IMR-90 (cell line): Measurements from ENCODE around the gene DAND5. TPM values are rescaled to one million over a fixed set of nuclear protein-coding genes. Genes with fewer than 3 reads are reported as not detected.
A peak's percentile ranks its signal among the peaks of the same experiment; 100 is the strongest.

Experiments
- ATAC-seq: fragments of 200-7000 bp; cut with Tn5 transposase; 2 replicates; pipeline ENCODE4 v1.9.1; 2020; ENCODE audit warnings: low read depth, mild to moderate bottlenecking, moderate library complexity
- BruUV-seq: library from RNA; stranded (reverse); fragments of 400-500 nt; replicated peaks from 2 replicates; lab custom pipeline; 2021; lab: Mats Ljungman, UMichigan
- CTCF ChIA-PET: fragments of 300-600 bp; formaldehyde crosslinking; extraction: SDS; loops from one replicate; lab custom pipeline; 2021; ENCODE audit warnings: antibody characterized with exemption; lab: Yijun Ruan, JAX
- POLR2A ChIA-PET: fragments of 300-600 bp; sonication (Branson Sonifier 250); formaldehyde crosslinking; loops from one replicate; lab custom pipeline; 2022; ENCODE audit warnings: antibody characterized with exemption; ENCODE audit not compliant: unreplicated experiment; lab: Charles Lee
- DNase-seq: peaks from one replicate; pipeline ENCODE4 v3.0.0; 2013
- H2AFZ ChIP-seq: replicated peaks from 2 replicates; pipeline ENCODE3; 2013; ENCODE audit warnings: low read length, mild to moderate bottlenecking; ENCODE audit not compliant: poor library complexity
- H2AK5ac ChIP-seq: 2 replicates; pipeline ENCODE4 v1.6.1; 2013; ENCODE audit warnings: low read depth, low read length, inconsistent platforms
- H2AK9ac ChIP-seq: replicated peaks from 2 replicates; pipeline ENCODE3; 2013; ENCODE audit warnings: mild to moderate bottlenecking, low read depth, low read length, moderate library complexity; ENCODE audit not compliant: poor library complexity
- H2BK120ac ChIP-seq: 2 replicates; pipeline ENCODE4 v1.6.1; 2013; ENCODE audit warnings: low read depth, low read length, inconsistent platforms
- H2BK15ac ChIP-seq: 3 replicates; pipeline ENCODE4 v1.6.1; 2013; ENCODE audit warnings: low read depth, low read length, inconsistent platforms
- H2BK20ac ChIP-seq: 2 replicates; pipeline ENCODE4 v1.6.1; 2013; ENCODE audit warnings: low read depth, mild to moderate bottlenecking, inconsistent platforms, low read length, moderate library complexity
- H2BK5ac ChIP-seq: 2 replicates; pipeline ENCODE4 v1.6.1; 2013; ENCODE audit warnings: mild to moderate bottlenecking, low read depth, low read length, inconsistent platforms; ENCODE audit not compliant: poor library complexity, severe bottlenecking
- H3K14ac ChIP-seq: replicated peaks from 2 replicates; pipeline ENCODE4 v1.6.1; 2013; ENCODE audit warnings: low read depth, low read length, inconsistent platforms
- H3K18ac ChIP-seq: 2 replicates; pipeline ENCODE4 v1.6.1; 2013; ENCODE audit warnings: low read depth, low read length, control low read depth
- H3K23ac ChIP-seq: 2 replicates; pipeline ENCODE4 v1.6.1; 2013; ENCODE audit warnings: low read depth, low read length, inconsistent platforms
- H3K27ac ChIP-seq: 2 replicates; pipeline ENCODE4 v1.5.1; 2013; ENCODE audit warnings: mild to moderate bottlenecking, control low read depth, low read length; ENCODE audit not compliant: insufficient read depth
- H3K27me3 ChIP-seq: 2 replicates; pipeline ENCODE4 v1.6.1; 2013; ENCODE audit warnings: low read length; ENCODE audit not compliant: control insufficient read depth, insufficient read depth
- H3K36me3 ChIP-seq: 2 replicates; pipeline ENCODE4 v1.6.1; 2013; ENCODE audit warnings: low read length, mixed read lengths; ENCODE audit not compliant: control insufficient read depth, insufficient read depth
- H3K4ac ChIP-seq: 2 replicates; pipeline ENCODE4 v1.6.1; 2013; ENCODE audit warnings: low read depth, low read length, inconsistent platforms
- H3K4me1 ChIP-seq: 2 replicates; pipeline ENCODE4 v1.6.1; 2013; ENCODE audit warnings: low read length, mixed read lengths; ENCODE audit not compliant: control insufficient read depth, insufficient read depth
- H3K4me2 ChIP-seq: 2 replicates; pipeline ENCODE4 v1.6.1; 2013; ENCODE audit warnings: low read depth, mild to moderate bottlenecking, control low read depth, low read length, moderate library complexity
- H3K4me3 ChIP-seq: 2 replicates; pipeline ENCODE4 v1.5.1; 2013; ENCODE audit warnings: low read depth, mild to moderate bottlenecking, control low read depth, low read length, moderate library complexity; ENCODE audit not compliant: insufficient read depth
- H3K56ac ChIP-seq: 2 replicates; pipeline ENCODE4 v1.6.1; 2013; ENCODE audit warnings: low read length, inconsistent platforms; ENCODE audit not compliant: insufficient read depth; ENCODE audit errors: extremely low read depth
- H3K79me1 ChIP-seq, 2 experiments: 2 replicates each; pipeline ENCODE4 v1.6.1; 2013; ENCODE audit warnings: low read length in 2 of 2, inconsistent platforms in 1 of 2, low read depth in 1 of 2
- H3K9ac ChIP-seq: 2 replicates; pipeline ENCODE4 v1.6.1; 2013; ENCODE audit warnings: low read depth, low read length, control low read depth
- H3K9me1 ChIP-seq: 2 replicates; pipeline ENCODE4 v1.6.1; 2013; ENCODE audit warnings: low read length, inconsistent platforms; ENCODE audit not compliant: insufficient read depth
- H3K9me3 ChIP-seq: 2 replicates; pipeline ENCODE4 v1.6.1; 2013; ENCODE audit warnings: low read length; ENCODE audit not compliant: control insufficient read depth, insufficient read depth
- H4K20me1 ChIP-seq: 2 replicates; pipeline ENCODE4 v1.6.1; 2013; ENCODE audit warnings: low read length, inconsistent platforms; ENCODE audit not compliant: insufficient read depth
- H4K5ac ChIP-seq: 2 replicates; pipeline ENCODE4 v1.6.1; 2013; ENCODE audit warnings: mild to moderate bottlenecking, low read depth, low read length, control low read depth
- H4K8ac ChIP-seq, 2 experiments: 2 replicates each; pipeline ENCODE4 v1.6.1; 2013; ENCODE audit warnings: low read depth in 2 of 2, low read length in 2 of 2, control low read depth in 1 of 2, inconsistent platforms in 1 of 2
- H4K91ac ChIP-seq: 2 replicates; pipeline ENCODE4 v1.6.1; 2013; ENCODE audit warnings: low read depth, low read length, inconsistent platforms; ENCODE audit not compliant: insufficient read depth
- BHLHE40 ChIP-seq: fragments of 150-350 bp; IDR thresholded peaks from 2 replicates; pipeline ENCODE4 v1.6.1; 2016; ENCODE audit warnings: mild to moderate bottlenecking, low read depth, low read length
- CEBPB ChIP-seq: IDR thresholded peaks from 2 replicates; pipeline ENCODE4 v1.6.1; 2012; ENCODE audit warnings: low read depth, low read length, improper control_type of control experiment
- CHD1 ChIP-seq: IDR thresholded peaks from 2 replicates; pipeline ENCODE4 v1.6.1; 2012; ENCODE audit warnings: low read depth, low read length, improper control_type of control experiment
- MAFK ChIP-seq: IDR thresholded peaks from 2 replicates; pipeline ENCODE4 v1.6.1; 2012; ENCODE audit warnings: low read depth, low read length, improper control_type of control experiment
- MAZ ChIP-seq: IDR thresholded peaks from 2 replicates; pipeline ENCODE4 v1.6.1; 2012; ENCODE audit warnings: low read depth, mild to moderate bottlenecking, low read length, improper control_type of control experiment, moderate library complexity, borderline replicate concordance
- MXI1 ChIP-seq: IDR thresholded peaks from 2 replicates; pipeline ENCODE4 v1.6.1; 2012; ENCODE audit warnings: low read depth, mild to moderate bottlenecking, low read length, moderate library complexity, borderline replicate concordance
- POLR2A ChIP-seq: IDR thresholded peaks from 2 replicates; pipeline ENCODE4 v1.6.1; 2012; ENCODE audit warnings: mild to moderate bottlenecking, low read depth, low read length
- RCOR1 ChIP-seq: IDR thresholded peaks from 2 replicates; pipeline ENCODE4 v1.6.1; 2012; ENCODE audit warnings: mild to moderate bottlenecking, low read length, improper control_type of control experiment; ENCODE audit not compliant: insufficient replicate concordance
- RFX5 ChIP-seq: IDR thresholded peaks from 2 replicates; pipeline ENCODE4 v1.8.0; 2012; ENCODE audit warnings: low read depth, mild to moderate bottlenecking, low read length, moderate library complexity
- WGBS, 2 experiments: methylation state at CpG; one replicate each; pipeline versions ENCODE4 v1.1.5 to v1.1.7; 2013; ENCODE audit warnings: missing lambda C conversion rate in 2 of 2; ENCODE audit not compliant: insufficient read length in 1 of 2; ENCODE audit errors: extremely low coverage in 2 of 2; 5-methylcytosine and 5-hydroxymethylcytosine counted together
- dilution Hi-C: fragments of 300-500 bp; cut with HindIII; formaldehyde crosslinking; loops from one replicate; pipeline ENCODE4 v1.14.3; 2018; ENCODE audit warnings: low sequenced_read_pairs; ENCODE audit not compliant: unreplicated experiment
- in situ Hi-C: fragments of 300-500 bp; cut with MboI; formaldehyde crosslinking; loops from 3 replicates; pipeline ENCODE4 v1.14.3; 2019; ENCODE audit warnings: low sequenced_read_pairs, inconsistent platforms, mixed read lengths
- intact Hi-C: fragments of 100-400 bp; cut with micrococcal nuclease; formaldehyde crosslinking; loops from 2 replicates; pipeline ENCODE4 v1.10.0; 2022
- polyA plus RNA-seq, 3 experiments: library from polyadenylated mRNA; depleted of rRNA; stranded (reverse); fragments of >200 nt; gene quantifications; 2 replicates each; pipeline ENCODE4 v1.2.3, GENCODE V29; 2012; ENCODE audit warnings: low replicate concordance in 1 of 3
- total RNA-seq: library from RNA; depleted of rRNA; stranded (reverse); fragments of >200 nt; gene quantifications from 2 replicates; pipeline ENCODE4 v1.2.3, GENCODE V29; 2012
- TF ChIP-seq, protein P1 (sequence below): conservative IDR thresholded peaks from 2 replicates; pipeline ENCODE4 v1.5.1; 2012; ENCODE audit warnings: mild to moderate bottlenecking, low read depth, low read length, improper control_type of control experiment

Gene DAND5
- total and polyA plus RNA-seq, 2 of the 4 experiments (the other 2 are of a cell fraction), result 0.03 TPM; not detected in 1

DNA sequence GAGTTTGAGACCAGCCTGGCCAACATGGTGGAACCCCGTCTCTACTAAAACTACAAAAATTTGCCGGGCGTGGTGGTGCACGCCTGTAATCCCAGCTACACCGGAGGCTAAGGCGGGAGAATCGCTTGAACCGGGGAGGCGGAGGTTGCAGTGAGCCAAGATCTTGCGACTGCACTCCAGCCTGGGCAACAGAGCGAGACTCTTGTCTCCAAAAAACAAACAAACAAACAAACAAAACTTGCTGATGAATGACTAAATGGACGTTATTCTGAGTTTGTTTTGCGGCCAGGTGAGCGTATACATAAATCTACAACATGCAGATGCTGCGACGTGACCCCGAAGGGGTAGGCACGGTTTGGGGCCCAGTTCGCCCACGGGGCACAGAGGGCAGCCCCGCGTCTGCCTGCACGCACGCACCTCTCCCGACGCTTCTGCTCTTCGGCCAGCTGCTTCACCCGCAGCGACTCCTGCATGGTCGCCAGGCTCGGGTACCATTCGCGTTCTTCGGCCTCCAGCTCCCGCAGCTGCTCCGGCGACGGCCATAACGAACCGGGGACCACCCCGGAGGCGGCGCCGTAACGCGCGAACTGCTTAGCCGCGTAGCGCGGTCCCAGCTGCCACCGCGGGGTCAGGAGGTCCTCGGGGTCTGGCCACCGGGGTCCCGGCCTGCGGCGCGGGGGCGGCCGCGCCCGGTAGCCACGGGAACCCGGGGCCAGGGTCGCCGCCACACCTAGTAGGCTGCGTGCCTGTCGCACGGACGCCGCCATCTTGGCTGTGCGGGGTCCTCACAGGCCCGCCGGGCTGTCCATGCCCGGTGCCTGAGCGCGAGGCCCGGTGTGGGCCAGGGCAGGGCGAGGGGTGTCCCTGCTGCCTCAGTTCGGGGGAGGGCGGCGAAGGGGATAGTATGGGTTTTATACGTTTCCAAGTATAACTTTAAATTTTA, 12.7 kb upstream of the DAND5 start, which contains the start of gene GADD45GIP1:
Gene GADD45GIP1, minus strand, starts transcription at position 778 of the 943 bp plus-strand sequence. Its CDS starts 11 bp downstream, at position 767.
- peak within 1 kb of the TSS; percentile 90 for H3K4ac ChIP-seq
- peaks cover 5% of the 10 kb centered on the region; the same call in 1 of the 2 replicates for H3K9me1 ChIP-seq
- no peak within 1 kb of the TSS for H2BK20ac ChIP-seq
- peak within 1 kb of the TSS; percentile 83 for H2BK5ac ChIP-seq
- POLR2A ChIA-PET, result interaction anchor here (1.0 kb wide), 1 partner anchor 11 kb away, joined by 4 read pairs; the partner anchor contains the start of gene RAD23A
- H3K9ac ChIP-seq, result peak within 1 kb of the TSS; percentile 93
- peak; percentile 69; the same call in 1 of the 2 replicates for TF ChIP-seq MXI1
- TF ChIP-seq RFX5, result no peak
- no peak for TF ChIP-seq RCOR1
- peak; percentile 92 for TF ChIP-seq POLR2A
- TF ChIP-seq MAZ, result peak; percentile 54; the same call in 1 of the 2 replicates
- no peak for TF ChIP-seq MAFK
- TF ChIP-seq BHLHE40, result no peak
- TF ChIP-seq, protein P1, sequence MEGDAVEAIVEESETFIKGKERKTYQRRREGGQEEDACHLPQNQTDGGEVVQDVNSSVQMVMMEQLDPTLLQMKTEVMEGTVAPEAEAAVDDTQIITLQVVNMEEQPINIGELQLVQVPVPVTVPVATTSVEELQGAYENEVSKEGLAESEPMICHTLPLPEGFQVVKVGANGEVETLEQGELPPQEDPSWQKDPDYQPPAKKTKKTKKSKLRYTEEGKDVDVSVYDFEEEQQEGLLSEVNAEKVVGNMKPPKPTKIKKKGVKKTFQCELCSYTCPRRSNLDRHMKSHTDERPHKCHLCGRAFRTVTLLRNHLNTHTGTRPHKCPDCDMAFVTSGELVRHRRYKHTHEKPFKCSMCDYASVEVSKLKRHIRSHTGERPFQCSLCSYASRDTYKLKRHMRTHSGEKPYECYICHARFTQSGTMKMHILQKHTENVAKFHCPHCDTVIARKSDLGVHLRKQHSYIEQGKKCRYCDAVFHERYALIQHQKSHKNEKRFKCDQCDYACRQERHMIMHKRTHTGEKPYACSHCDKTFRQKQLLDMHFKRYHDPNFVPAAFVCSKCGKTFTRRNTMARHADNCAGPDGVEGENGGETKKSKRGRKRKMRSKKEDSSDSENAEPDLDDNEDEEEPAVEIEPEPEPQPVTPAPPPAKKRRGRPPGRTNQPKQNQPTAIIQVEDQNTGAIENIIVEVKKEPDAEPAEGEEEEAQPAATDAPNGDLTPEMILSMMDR, result no peak
- TF ChIP-seq CEBPB, result no peak
- TF ChIP-seq CHD1, result no peak
- H3K4me2 ChIP-seq, result peak within 1 kb of the TSS; percentile 93
- H3K27ac ChIP-seq, result peak within 1 kb of the TSS; percentile 88
- H3K4me1 ChIP-seq, result peaks cover 25% of the 10 kb centered on the region
- H2BK15ac ChIP-seq, result peak within 1 kb of the TSS; percentile 29; the same call in 1 of the 3 replicates
- H3K18ac ChIP-seq, result peak within 1 kb of the TSS; percentile 68
- H2AFZ ChIP-seq, result peak within 1 kb of the TSS; percentile 92
- H4K5ac ChIP-seq, result peak within 1 kb of the TSS; percentile 98
- in situ Hi-C loops, result no loop called here
- H3K23ac ChIP-seq, result peak within 1 kb of the TSS; percentile 84
- peak within 1 kb of the TSS; percentile 98 for H3K14ac ChIP-seq
- intact Hi-C loops, result no loop called here
- no peaks in the 10 kb centered on the region for H3K9me3 ChIP-seq
- CTCF ChIA-PET, result interaction anchor here (3.2 kb wide), 1 partner anchor 9 kb away, joined by 18 read pairs; no protein-coding TSS in a partner anchor
- peak within 1 kb of the TSS; percentile 94 to 98 for H4K8ac ChIP-seq
- H4K91ac ChIP-seq, result peak within 1 kb of the TSS; percentile 78
- H2AK9ac ChIP-seq, result peak within 1 kb of the TSS; percentile 88
- peak within 1 kb of the TSS; percentile 83 for H2AK5ac ChIP-seq
- WGBS, 2 experiments, result 14% methylated on average over 28 of the region's 84 CpGs; no CpG with 5 or more reads in 1 of the 2 experiments
- ATAC-seq, result peak; percentile 93
- H3K36me3 ChIP-seq, result peaks cover 29% of the 10 kb centered on the region
- BruUV-seq, result TSS peak; percentile 55
- peak within 1 kb of the TSS; percentile 1; the same call in 1 of the 2 replicates for H2BK120ac ChIP-seq
- DNase-seq, result peak; percentile 69
- H3K79me1 ChIP-seq, result peaks cover 15 to 49% of the 10 kb centered on the region in 2 experiments
- peak within 1 kb of the TSS; percentile 98 for H3K4me3 ChIP-seq
- dilution Hi-C loops, result no loop called here
- peaks cover 25% of the 10 kb centered on the region; the same call in 1 of the 2 replicates for H4K20me1 ChIP-seq
- H3K27me3 ChIP-seq, result no peaks in the 10 kb centered on the region
- H3K56ac ChIP-seq, result peak within 1 kb of the TSS; percentile 71
